Astrocyte of the spinal cord (primary cell): Measurements from ENCODE around the gene CDK5RAP2.

Source experiments
- DNase-seq: peaks from one replicate; pipeline ENCODE4 v3.0.0; 2011; ENCODE audit warnings: low read depth, low spot score
- H3K4me3 ChIP-seq: 2 replicates; pipeline ENCODE4 v1.5.1; 2011; ENCODE audit warnings: low read depth, mild to moderate bottlenecking, low read length, moderate library complexity
- in situ Hi-C: cut with HindIII; loops from 2 replicates; pipeline ENCODE4 v1.10.0; 2017; ENCODE audit warnings: low sequenced_read_pairs
- TF ChIP-seq, protein P1 (sequence below): IDR thresholded peaks from 2 replicates; pipeline ENCODE4 v1.5.1; 2012; ENCODE audit warnings: low read depth, mild to moderate bottlenecking, low read length, inconsistent platforms

The CDK5RAP2 gene

DNA sequence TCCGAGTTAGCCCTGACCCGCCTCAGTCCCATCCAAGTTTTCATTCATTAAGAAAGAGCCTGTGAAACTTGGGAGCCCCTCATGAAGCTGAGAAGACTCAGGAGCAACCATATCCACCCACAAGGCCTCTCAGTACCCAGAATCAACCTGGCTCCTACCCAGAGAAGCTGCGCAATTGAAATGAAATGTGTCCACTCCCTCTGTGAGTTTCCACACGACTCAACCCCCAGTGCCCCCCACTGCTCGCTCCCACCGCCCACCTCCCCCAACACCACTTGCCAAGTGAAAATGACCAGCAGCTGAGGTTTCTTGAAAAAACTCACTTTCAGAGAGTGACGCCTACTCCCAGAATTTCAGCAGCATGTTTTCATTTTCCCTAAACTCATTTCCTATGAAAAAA, 104.6 kb downstream of the CDK5RAP2 start:
- peak; percentile 62 for DNase-seq
- TF ChIP-seq, protein P1, sequence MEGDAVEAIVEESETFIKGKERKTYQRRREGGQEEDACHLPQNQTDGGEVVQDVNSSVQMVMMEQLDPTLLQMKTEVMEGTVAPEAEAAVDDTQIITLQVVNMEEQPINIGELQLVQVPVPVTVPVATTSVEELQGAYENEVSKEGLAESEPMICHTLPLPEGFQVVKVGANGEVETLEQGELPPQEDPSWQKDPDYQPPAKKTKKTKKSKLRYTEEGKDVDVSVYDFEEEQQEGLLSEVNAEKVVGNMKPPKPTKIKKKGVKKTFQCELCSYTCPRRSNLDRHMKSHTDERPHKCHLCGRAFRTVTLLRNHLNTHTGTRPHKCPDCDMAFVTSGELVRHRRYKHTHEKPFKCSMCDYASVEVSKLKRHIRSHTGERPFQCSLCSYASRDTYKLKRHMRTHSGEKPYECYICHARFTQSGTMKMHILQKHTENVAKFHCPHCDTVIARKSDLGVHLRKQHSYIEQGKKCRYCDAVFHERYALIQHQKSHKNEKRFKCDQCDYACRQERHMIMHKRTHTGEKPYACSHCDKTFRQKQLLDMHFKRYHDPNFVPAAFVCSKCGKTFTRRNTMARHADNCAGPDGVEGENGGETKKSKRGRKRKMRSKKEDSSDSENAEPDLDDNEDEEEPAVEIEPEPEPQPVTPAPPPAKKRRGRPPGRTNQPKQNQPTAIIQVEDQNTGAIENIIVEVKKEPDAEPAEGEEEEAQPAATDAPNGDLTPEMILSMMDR = no peak
- H3K4me3 ChIP-seq = no peak overlapping the region
- in situ Hi-C loops = no loop called here

DNA sequence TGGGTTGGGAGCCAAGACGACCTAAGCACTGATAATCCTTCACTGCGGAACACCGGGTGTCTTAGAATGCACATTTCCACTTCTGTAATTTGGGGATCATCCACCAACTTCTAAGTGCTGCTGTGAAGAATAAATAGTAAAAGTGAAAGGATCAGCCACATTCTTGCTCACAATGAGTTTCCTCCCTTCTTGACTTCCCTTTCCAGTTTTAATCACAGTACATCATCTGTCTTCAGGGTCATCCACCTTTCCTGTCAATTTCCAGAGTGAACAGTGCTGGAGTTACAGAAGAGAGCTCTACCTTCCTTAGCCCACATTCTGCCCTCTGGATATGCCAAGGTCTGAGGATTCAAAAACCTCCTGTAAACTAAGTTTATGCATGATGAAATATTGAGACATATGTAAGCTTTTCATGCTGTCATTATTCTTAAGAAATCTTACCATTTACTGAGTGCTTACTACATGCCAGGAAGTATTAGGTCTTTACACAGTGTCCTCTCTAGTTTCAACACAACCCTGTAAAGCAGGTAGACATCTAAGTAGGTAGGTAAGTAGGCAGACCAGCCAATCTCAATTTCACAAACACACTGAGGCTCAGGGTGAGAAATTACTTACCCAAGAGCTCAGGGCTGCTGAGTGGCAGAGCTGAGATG, 105.2 kb downstream of the CDK5RAP2 start:
- TF ChIP-seq, protein P1 = no peak
- in situ Hi-C loops = no loop called here
- DNase-seq = no peak
- no peak overlapping the region for H3K4me3 ChIP-seq

DNA sequence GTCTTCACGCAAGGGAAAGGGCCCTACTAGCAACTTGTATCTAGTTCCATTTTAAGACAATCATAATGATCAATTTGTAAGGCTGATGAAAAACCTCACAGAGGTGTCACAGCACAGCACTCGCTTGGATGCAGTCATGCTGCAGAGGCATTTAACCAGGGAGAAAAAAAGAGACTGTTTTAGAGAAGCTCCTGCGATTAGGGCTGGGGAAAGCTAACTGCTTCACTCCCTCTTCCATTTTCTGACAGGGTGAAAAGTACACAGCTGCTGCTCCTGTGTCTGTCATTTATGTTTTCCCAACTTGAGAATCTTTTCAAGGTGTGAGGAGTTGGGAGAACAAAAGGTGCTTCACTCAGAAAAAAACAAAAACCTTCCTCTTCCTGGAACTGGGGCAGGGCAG, 106.4 kb downstream of the CDK5RAP2 start:
- TF ChIP-seq, protein P1 = no peak
- DNase-seq = no peak
- in situ Hi-C loops = no loop called here
- no peak overlapping the region for H3K4me3 ChIP-seq

DNA sequence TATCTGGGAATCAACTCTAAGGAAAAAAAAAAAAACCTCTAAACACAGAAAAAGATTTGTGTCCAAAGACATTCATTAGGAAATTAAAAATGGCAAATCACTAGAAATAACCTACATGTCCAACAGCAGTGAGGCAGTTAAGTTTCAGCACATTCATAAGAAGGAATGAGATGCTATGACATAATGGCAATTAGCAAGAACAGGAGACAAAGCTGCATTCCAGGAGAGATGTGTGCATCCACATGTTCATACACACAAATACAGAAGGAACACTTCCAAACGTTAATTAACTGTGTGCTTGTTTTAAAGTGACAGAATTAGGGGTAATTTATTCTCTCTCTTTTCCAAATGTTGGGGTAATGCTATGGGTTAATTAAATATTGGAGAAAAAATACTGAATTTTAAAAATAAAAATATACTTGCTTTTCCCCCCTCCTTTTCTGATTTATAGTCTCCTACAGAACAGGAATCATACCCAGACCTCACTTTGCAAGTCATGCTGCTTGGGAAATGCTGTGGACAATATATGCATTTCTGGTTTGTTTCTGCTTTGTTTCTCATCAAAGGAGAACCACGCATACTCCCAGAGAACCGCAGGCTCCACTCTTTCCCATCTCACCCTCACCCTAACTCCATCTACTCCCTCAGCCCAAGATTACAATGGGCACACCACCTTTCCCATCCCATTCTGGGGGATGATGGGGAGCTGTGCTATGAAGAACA, 114.1 kb downstream of the CDK5RAP2 start:
- TF ChIP-seq, protein P1 = no peak
- no peak for DNase-seq
- in situ Hi-C loops = no loop called here
- no peak overlapping the region for H3K4me3 ChIP-seq

DNA sequence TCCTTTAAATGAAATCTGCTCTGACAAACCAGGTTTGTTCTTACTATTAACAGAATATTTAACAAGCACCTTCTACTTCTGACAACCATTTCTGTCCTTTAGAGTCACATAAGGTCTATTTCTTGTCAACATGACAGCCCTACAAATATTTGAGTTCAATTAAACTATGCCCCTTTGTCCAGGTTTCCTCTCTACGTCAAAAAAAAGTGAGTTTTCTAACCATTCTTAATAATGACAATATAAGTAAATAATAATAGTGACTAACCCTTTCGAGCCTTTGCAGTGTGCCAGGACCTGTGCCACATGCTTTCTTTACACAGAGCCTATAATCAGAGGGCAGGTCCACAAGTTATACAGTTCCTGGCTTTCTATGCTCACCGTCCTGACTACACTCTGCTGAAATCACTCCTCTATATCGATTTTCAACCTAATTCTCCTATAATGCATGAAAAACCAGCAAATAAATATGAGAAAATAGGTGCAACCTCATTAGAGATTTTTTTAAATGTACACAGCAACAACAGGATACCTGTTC, 115.0 kb downstream of the CDK5RAP2 start:
- in situ Hi-C loops = no loop called here

DNA sequence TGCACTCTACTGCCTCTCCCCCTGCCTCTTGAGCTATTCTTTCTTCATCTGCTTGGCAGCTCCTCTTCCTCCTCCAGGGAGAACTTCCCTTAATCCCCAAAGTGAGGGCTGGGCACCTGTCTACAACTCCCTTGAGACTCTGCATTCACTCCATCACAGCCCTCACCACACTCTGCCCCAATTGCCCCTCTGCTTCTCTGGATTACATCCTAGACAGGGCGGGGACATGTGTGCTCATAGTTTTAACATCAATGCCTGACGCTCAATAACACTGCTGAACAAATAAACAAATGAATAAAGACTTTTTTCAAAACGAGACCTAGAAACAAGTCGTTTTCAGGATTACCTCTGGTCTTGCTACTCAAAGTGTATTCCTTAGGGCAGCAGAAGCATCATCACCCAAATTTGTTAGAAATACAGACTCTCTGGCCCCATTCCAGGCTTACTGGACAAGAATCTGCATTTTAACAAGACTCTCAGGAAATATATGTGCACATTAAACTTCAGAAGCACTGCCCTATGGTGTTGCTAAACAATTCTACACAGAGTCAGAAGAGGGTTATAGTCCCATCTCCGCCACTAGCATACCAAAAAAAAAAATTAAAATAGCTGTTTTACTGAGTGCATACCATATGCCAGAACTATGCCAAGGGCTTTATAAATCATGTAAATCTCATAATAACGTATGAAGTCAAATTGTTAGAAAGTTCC, 115.6 kb downstream of the CDK5RAP2 start:
- in situ Hi-C loops = no loop called here
- DNase-seq = no peak
- TF ChIP-seq, protein P1 = no peak
- H3K4me3 ChIP-seq = no peak overlapping the region

More for the DNA sequence above, 115.0 kb downstream of the CDK5RAP2 start:
- DNase-seq = no peak
- TF ChIP-seq, protein P1 = no peak
- H3K4me3 ChIP-seq = no peak overlapping the region
